H1 (cell line): ENCODE measurements around the gene APOOL.

Experiments used
- POLR2A ChIP-seq, 2 experiments: IDR thresholded peaks; 1 replicate in 1 of 2; 2 replicates in 1 of 2; pipeline ENCODE4 v1.6.1; 2011; ENCODE audit warnings: low read depth in 2 of 2, low read length in 2 of 2, mild to moderate bottlenecking in 2 of 2; ENCODE audit errors: control extremely low read depth in 1 of 2
- POLR2AphosphoS5 ChIP-seq: IDR thresholded peaks from 2 replicates; pipeline ENCODE4 v1.6.1; 2011; ENCODE audit warnings: low read depth, low read length
- TAF1 ChIP-seq: IDR thresholded peaks from 2 replicates; pipeline ENCODE4 v1.6.1; 2011; ENCODE audit warnings: mild to moderate bottlenecking, low read depth, low read length
- TF ChIP-seq, protein P1 (sequence below): IDR thresholded peaks from 2 replicates; pipeline ENCODE4 v1.6.1; 2012; ENCODE audit warnings: inconsistent platforms
- TF ChIP-seq, protein P2 (sequence below), 3 experiments: IDR thresholded peaks; 1 replicate in 2 of 3; 2 replicates in 1 of 3; pipeline versions ENCODE4 v1.5.1 to v1.6.1; 2011; ENCODE audit warnings: low read length in 3 of 3, mild to moderate bottlenecking in 3 of 3, inconsistent platforms in 2 of 3, low read depth in 1 of 3, moderate library complexity in 1 of 3; ENCODE audit not compliant: insufficient read depth in 1 of 3; ENCODE audit errors: control extremely low read depth in 1 of 3
- TF ChIP-seq, protein P3 (sequence below): IDR thresholded peaks from 2 replicates; pipeline ENCODE4 v1.6.1; 2011; ENCODE audit warnings: low read length, improper control_type of control experiment

DNA sequence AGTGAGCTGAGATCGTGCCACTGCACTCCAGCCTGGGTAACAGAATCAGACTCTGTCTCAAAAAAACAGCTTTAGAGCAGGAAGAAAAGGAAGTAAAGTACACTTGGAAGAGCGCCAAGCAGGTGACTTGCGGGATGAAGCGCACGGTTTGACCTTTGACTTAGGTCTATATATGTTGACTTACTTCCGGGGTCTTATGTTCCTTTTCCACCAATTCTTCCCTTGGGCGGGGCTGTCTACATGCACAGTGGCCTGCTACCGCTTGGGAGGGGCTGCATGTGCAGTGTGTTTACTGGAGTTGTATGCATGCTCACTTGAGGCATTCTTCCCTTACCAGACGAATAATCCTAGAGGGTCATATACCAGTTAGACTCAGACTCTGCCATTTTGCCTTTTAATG is 108.6 kb downstream of the APOOL start:
- no peak for TF ChIP-seq TAF1
- TF ChIP-seq, protein P1, sequence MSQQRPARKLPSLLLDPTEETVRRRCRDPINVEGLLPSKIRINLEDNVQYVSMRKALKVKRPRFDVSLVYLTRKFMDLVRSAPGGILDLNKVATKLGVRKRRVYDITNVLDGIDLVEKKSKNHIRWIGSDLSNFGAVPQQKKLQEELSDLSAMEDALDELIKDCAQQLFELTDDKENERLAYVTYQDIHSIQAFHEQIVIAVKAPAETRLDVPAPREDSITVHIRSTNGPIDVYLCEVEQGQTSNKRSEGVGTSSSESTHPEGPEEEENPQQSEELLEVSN: no peak
- TF ChIP-seq POLR2A (IDR thresholded peaks at IDR 0.05; ENCODE audit: control extremely low read depth in 1 of 2, low read depth in 2 of 2, low read length in 2 of 2): no peak
- TF ChIP-seq, protein P2, sequence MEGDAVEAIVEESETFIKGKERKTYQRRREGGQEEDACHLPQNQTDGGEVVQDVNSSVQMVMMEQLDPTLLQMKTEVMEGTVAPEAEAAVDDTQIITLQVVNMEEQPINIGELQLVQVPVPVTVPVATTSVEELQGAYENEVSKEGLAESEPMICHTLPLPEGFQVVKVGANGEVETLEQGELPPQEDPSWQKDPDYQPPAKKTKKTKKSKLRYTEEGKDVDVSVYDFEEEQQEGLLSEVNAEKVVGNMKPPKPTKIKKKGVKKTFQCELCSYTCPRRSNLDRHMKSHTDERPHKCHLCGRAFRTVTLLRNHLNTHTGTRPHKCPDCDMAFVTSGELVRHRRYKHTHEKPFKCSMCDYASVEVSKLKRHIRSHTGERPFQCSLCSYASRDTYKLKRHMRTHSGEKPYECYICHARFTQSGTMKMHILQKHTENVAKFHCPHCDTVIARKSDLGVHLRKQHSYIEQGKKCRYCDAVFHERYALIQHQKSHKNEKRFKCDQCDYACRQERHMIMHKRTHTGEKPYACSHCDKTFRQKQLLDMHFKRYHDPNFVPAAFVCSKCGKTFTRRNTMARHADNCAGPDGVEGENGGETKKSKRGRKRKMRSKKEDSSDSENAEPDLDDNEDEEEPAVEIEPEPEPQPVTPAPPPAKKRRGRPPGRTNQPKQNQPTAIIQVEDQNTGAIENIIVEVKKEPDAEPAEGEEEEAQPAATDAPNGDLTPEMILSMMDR (IDR thresholded peaks at IDR 0.05; ENCODE audit: control extremely low read depth in 1 of 3, insufficient read depth in 1 of 3, low read depth in 1 of 3, low read length in 3 of 3): no peak
- TF ChIP-seq, protein P3, sequence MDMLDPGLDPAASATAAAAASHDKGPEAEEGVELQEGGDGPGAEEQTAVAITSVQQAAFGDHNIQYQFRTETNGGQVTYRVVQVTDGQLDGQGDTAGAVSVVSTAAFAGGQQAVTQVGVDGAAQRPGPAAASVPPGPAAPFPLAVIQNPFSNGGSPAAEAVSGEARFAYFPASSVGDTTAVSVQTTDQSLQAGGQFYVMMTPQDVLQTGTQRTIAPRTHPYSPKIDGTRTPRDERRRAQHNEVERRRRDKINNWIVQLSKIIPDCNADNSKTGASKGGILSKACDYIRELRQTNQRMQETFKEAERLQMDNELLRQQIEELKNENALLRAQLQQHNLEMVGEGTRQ: no peak
- TF ChIP-seq POLR2AphosphoS5: no peak
